NB4 (cell line): ENCODE measurements around the gene KDSR.

Source experiments
- MYC ChIP-seq: IDR thresholded peaks from 2 replicates; pipeline ENCODE4 v1.6.1; 2011; ENCODE audit warnings: low read depth, low read length
- POLR2A ChIP-seq: IDR thresholded peaks from 2 replicates; pipeline ENCODE4 v1.6.1; 2011; ENCODE audit warnings: mild to moderate bottlenecking; ENCODE audit not compliant: insufficient read length; ENCODE audit errors: extremely low read depth
- TF ChIP-seq, protein P1 (sequence below): IDR thresholded peaks from one replicate; pipeline ENCODE4 v1.5.1; 2012; ENCODE audit warnings: low read depth, low read length
- TF ChIP-seq, protein P2 (sequence below): IDR thresholded peaks from 2 replicates; pipeline ENCODE4 v1.6.1; 2011; ENCODE audit warnings: low read depth, low read length

DNA sequence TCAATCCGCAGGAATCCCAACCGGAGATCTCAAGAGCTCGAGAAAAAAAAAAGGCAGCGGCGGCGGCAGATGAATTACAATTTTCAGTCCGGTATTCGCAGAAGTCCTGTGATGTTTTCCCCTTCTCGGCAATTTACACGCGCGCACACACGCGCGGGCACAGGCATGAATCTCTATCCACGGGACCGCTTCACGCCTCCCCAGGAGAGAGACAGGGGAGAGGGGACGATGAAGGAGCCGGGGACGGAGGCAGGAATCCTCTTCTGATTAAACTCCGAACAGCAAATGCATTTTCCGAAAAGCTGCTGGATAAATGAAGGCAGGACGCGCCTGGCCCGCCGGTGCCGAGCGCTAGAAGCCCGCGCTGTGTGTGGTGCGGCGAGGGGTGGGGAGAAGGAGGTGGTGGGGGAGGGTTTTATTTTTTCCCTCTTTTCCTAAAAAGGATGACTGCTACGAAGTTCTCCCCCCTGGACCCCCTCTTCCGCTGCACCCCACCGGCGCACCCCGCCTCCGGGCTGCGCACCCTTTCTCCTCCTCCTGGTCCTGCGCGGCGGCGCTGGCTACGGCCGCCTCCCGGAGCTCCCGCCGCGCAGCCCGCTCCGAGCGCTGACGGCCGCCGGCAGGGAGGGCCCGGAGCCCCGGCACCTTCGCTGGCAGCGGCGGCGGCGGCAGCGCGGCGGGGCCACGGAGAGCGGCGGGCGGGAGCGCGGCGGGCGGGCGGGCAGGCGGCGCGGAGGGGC is 47.5 kb downstream of the KDSR start, which contains the start of gene BCL2:
- TF ChIP-seq MYC (no peak; the same call in 1 of the 2 replicates), POLR2A (peak; percentile 16)
- TF ChIP-seq, protein P1, sequence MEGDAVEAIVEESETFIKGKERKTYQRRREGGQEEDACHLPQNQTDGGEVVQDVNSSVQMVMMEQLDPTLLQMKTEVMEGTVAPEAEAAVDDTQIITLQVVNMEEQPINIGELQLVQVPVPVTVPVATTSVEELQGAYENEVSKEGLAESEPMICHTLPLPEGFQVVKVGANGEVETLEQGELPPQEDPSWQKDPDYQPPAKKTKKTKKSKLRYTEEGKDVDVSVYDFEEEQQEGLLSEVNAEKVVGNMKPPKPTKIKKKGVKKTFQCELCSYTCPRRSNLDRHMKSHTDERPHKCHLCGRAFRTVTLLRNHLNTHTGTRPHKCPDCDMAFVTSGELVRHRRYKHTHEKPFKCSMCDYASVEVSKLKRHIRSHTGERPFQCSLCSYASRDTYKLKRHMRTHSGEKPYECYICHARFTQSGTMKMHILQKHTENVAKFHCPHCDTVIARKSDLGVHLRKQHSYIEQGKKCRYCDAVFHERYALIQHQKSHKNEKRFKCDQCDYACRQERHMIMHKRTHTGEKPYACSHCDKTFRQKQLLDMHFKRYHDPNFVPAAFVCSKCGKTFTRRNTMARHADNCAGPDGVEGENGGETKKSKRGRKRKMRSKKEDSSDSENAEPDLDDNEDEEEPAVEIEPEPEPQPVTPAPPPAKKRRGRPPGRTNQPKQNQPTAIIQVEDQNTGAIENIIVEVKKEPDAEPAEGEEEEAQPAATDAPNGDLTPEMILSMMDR = no peak
- TF ChIP-seq, protein P2, sequence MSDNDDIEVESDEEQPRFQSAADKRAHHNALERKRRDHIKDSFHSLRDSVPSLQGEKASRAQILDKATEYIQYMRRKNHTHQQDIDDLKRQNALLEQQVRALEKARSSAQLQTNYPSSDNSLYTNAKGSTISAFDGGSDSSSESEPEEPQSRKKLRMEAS = no peak
